BLaER1 treated with 17β-estradiol and CSF1 and Interleukin-3, amounts not matched to agents 10 nM and 100 nM (cell line): ENCODE data around the gene WNT11.

Experiments used
- H3K27ac ChIP-seq, 11 experiments: shearing (Covaris generic); formaldehyde crosslinking; 2 replicates each; pipeline ENCODE4 v1.8.1; 2022
- H3K27me3 ChIP-seq, 11 experiments: shearing (Covaris generic); formaldehyde crosslinking; 2 replicates each; pipeline ENCODE4 v1.8.1; 2022
- H3K36me3 ChIP-seq, 11 experiments: shearing (Covaris generic); formaldehyde crosslinking; 2 replicates each; pipeline ENCODE4 v1.8.1; 2022
- H3K4me1 ChIP-seq, 10 experiments: shearing (Covaris generic); formaldehyde crosslinking; 2 replicates each; pipeline ENCODE4 v1.8.1; 2022
- H3K4me2 ChIP-seq, 11 experiments: shearing (Covaris generic); formaldehyde crosslinking; 2 replicates each; pipeline ENCODE4 v1.8.1; 2022
- H3K4me3 ChIP-seq, 10 experiments: shearing (Covaris generic); formaldehyde crosslinking; 2 replicates each; pipeline ENCODE4 v1.8.1; 2022
- H3K9ac ChIP-seq, 11 experiments: shearing (Covaris generic); formaldehyde crosslinking; 2 replicates each; pipeline ENCODE4 v1.8.1; 2022
- H3K9me3 ChIP-seq, 11 experiments: shearing (Covaris generic); formaldehyde crosslinking; replicated peaks in 1 of 11; 2 replicates each; pipeline ENCODE4 v1.8.1; 2022
- H4K20me1 ChIP-seq, 11 experiments: shearing (Covaris generic); formaldehyde crosslinking; 2 replicates each; pipeline ENCODE4 v1.8.1; 2022
- Cebpa-rat ChIP-seq, 11 experiments: shearing (Covaris generic); IDR thresholded peaks; 2 replicates each; pipeline ENCODE4 v1.8.1; 2022

Gene WNT11

DNA sequence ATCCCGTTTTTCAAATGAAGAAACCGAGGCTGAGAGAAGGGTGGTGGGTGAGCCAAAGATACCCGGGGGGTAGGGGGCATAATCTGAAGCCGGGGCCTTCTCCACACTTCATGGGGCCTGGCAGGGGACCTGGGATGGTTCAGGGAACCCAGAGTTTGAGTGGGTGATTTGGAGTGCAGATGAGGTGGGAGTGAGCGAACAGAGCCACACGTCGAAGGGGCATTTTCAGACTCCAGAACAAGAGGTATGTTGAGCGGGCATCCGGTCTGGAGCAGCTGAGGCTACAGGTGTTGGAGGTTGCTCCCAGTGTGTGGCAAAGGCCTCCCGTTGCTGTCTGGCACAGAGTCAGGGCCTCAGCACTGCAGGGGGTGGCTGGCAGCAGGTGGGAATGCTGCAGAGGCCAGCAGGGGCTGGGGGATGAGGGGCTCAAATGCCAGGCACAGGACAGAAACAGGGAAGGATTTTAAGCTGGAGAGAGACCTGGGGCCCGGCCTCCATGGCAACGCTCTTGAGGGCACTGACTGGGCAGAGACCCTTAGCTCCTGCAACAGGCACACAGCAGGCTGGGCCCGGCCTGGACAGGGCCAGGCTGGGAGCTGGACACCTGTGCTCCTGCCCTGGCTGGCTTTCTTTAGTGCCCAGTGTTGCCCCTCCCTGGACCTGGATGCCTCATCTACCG is 46.2 kb downstream of the WNT11 start:
- Histone ChIP-seq H3K36me3 (no peaks in the 10 kb centered on the region), H3K9me3 (no peaks in the 10 kb centered on the region), H4K20me1 (no peaks in the 10 kb centered on the region; a peak in 1 of 22 replicates), H3K4me2 (no peak overlapping the region), H3K4me3 (no peak overlapping the region), H3K9ac (no peak overlapping the region), H3K4me1 (0 out of 20 replicates have a peak, but pooled peaks cover 0 to 5% (median 0%) of the 10 kb centered on the region in 10 experiments), H3K27me3 (no peaks in the 10 kb centered on the region), H3K27ac (no peak overlapping the region)
- no peak for TF ChIP-seq Cebpa-rat (IDR thresholded peaks at IDR 0.05)

DNA sequence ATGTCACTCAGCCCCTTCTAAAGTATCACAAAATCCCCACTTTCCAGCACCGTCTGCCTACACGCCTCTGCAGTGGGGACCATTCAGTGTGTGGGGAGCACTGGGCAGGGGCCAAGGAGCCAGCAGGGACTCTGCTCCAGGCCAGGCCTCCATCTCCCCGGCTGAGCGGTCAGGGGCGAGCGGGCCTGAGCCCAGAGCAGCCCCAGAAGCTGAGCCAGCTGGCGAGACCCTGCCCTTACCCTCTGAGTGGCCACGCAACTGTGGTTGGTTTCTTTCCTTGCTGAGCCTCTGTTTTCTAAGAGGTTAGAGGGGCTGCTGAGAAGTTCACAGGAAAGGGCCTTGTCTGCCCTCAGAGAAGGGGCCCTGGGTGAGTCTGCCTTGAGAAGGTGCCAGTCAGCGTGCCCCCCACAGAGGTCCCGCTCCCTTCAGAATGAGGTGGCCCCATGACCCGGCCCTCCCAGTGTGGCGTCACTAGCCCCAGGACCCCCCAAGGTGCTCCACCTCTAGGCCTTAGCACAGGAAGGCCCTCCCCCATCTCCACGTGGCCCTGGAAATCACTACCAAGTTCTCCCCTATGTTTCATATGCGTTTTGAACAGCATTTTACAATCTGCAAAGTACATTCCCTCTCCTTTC is 46.9 kb downstream of the WNT11 start:
- Histone ChIP-seq H3K36me3 (no peaks in the 10 kb centered on the region), H3K9me3 (no peaks in the 10 kb centered on the region), H3K27me3 (no peaks in the 10 kb centered on the region), H3K27ac (no peak overlapping the region), H3K4me1 (0 out of 20 replicates have a peak, but pooled peaks cover 0 to 5% (median 0%) of the 10 kb centered on the region in 10 experiments), H3K4me3 (no peak overlapping the region), H4K20me1 (no peaks in the 10 kb centered on the region; a peak in 1 of 22 replicates), H3K9ac (no peak overlapping the region), H3K4me2 (no peak overlapping the region)
- TF ChIP-seq Cebpa-rat (IDR thresholded peaks at IDR 0.05), result no peak

DNA sequence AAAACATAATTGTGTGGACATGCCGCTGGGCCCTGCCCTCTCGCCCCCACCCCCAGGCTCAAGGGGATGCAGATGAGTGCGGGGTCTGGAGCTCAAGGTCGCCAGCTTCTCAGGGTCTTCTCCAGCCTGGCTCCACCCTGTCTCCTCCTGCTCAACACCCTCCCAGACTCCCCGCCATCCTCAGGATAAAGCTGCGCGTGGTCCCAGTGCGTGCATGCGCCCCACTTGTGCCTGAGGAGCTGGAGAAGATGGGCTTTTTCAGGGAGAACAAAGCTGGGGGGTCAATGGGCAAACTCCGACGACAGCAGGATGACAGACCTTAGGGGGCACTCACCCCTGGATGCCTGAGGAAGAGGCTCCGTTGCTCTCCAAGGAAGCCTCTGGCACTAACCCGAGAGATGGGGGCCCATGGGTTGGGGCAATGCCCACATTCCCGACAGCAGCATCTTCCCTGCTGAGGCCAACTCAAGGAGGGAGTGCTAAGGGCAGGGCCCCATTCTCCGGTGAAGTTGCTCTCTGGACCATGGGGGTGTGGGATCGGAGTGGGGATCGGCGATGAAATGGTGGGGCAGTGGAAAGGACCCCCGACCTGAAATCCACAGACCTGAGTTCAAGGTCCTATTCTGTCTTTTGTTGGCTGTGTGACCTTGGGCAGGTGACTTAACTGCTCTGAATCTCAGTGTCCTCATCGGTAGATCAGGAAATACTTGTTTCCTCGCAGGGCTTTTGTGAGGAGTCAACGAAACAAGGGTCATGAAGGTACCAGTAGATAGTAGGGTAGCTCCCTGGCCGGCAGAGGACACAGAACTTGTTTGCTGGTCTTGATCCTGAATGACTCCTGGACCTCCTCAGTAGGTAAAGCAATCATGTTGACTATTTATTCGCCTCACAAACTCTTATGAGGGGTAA is 47.7 kb downstream of the WNT11 start:
- Histone ChIP-seq H3K27me3 (no peaks in the 10 kb centered on the region), H3K36me3 (no peaks in the 10 kb centered on the region), H4K20me1 (no peaks in the 10 kb centered on the region; a peak in 1 of 22 replicates)

DNA sequence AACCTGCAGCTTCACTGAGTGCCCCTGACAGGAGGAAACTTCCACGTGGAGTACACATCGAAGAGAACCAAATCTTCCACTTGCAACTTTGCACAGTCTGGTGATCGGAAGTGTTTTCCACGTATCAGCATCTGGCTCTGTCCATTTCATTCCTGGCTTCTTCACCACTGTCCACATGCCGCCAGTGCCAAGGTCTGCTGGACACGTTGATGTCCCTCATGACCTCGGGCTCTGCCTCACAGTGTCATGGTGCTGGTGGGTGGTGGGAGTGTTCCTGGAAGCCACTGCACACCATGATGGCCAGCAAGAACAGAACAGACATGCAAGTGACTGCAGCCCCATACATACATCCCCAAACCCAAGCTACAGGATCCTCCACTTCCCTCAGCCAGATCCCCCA is 48.4 kb downstream of the WNT11 start:
- no peaks in the 10 kb centered on the region for H3K36me3 ChIP-seq
- H3K4me3 ChIP-seq, result no peak overlapping the region
- peaks cover 4 to 10% (median 8%) of the 10 kb centered on the region in 10 experiments for H3K4me1 ChIP-seq
- H3K4me2 ChIP-seq, result no peak overlapping the region
- no peaks in the 10 kb centered on the region for H3K9me3 ChIP-seq
- peaks cover 0 to 4% (median 0%) of the 10 kb centered on the region in 11 experiments; a peak in 1 of 22 replicates for H3K27me3 ChIP-seq
- no peaks in the 10 kb centered on the region; a peak in 1 of 22 replicates for H4K20me1 ChIP-seq
- H3K27ac ChIP-seq, result no peak overlapping the region
- no peak overlapping the region for H3K9ac ChIP-seq
- no peak for TF ChIP-seq Cebpa-rat (IDR thresholded peaks at IDR 0.05)

More for the DNA sequence above, 47.7 kb downstream of the WNT11 start:
- Histone ChIP-seq H3K4me2 (no peak overlapping the region), H3K9me3 (no peaks in the 10 kb centered on the region), H3K4me3 (no peak overlapping the region), H3K9ac (no peak overlapping the region), H3K4me1 (peaks cover 0 to 5% (median under 1%) of the 10 kb centered on the region in 10 experiments; a peak in 5 of 20 replicates), H3K27ac (no peak overlapping the region)
- no peak for TF ChIP-seq Cebpa-rat (IDR thresholded peaks at IDR 0.05)

DNA sequence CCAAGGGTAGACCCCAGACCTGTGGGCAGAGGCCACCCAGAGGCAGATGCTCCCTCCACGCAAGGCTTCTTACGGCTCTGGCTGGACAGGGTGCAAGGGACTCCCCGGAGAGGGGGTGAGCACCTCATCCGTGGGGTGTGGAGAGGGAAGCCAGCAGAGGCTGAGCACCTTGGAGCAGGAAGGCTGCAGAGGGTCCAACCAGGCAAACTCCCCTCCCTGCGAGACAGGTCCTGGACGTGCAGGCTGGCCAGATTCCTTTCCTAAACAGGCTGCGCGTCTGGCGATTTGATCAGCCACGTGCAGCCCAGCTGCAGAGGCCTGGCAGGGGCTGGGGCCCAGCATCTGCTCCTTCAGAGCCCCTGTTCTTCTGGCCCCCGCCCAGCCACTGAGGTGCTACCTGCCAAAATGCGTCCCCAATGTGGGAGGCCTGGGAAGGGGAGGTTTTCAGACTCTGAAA is 49.3 kb downstream of the WNT11 start:
- H3K27ac ChIP-seq, result no peak overlapping the region
- peaks cover 0 to 9% (median 0%) of the 10 kb centered on the region in 11 experiments; a peak in 1 of 22 replicates for H3K27me3 ChIP-seq
- H3K4me3 ChIP-seq, result no peak overlapping the region
- TF ChIP-seq Cebpa-rat (IDR thresholded peaks at IDR 0.05), result no peak
- no peaks in the 10 kb centered on the region for H3K9me3 ChIP-seq
- no peak overlapping the region for H3K4me2 ChIP-seq
- peaks cover 10 to 19% (median 15%) of the 10 kb centered on the region in 10 experiments for H3K4me1 ChIP-seq
- no peaks in the 10 kb centered on the region; a peak in 1 of 22 replicates for H4K20me1 ChIP-seq
- H3K9ac ChIP-seq, result no peak overlapping the region
- H3K36me3 ChIP-seq, result no peaks in the 10 kb centered on the region

DNA sequence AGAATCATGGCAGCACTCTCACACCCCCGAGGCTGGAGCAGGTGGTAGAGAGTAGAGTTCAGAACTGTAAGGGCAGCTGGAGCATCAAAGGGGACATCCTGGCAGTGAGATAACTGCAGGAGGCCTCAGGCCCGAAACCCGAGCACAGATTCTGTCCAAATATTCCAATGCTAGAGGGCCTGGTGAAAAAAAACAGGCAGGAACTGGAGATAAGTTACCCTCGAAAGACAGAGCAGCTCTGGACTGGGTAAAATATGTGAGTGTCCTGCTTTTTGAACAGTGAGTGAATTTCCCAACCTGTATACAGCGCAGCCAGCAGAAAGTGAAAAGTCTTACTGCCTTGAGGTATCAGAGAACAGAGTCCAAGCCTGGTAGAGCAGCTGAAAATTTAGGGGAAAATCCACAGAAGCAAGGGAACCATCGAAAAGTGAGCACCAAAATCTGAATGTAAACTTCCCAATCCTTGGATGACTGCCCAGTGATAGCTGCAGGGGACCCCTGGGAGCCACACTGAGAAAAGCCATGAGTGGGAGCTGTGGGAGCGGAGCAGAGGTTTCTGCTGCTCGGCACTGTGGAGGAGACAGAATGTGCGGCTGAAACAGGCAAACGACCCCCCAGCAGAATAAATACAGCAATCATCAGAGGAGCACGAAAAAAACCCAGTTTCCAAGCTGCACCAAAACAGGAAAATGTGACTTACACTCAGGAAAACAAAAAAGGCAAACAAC is 50.6 kb downstream of the WNT11 start:
- H3K27ac ChIP-seq, result no peak overlapping the region
- TF ChIP-seq Cebpa-rat (IDR thresholded peaks at IDR 0.05), result no peak
- H3K4me2 ChIP-seq, result no peak overlapping the region
- no peaks in the 10 kb centered on the region for H3K9me3 ChIP-seq
- H3K36me3 ChIP-seq, result no peaks in the 10 kb centered on the region
- H3K4me3 ChIP-seq, result no peak overlapping the region
- peaks cover 10 to 24% (median 18%) of the 10 kb centered on the region in 10 experiments for H3K4me1 ChIP-seq
- H3K27me3 ChIP-seq, result peaks cover 0 to 9% (median 0%) of the 10 kb centered on the region in 11 experiments; a peak in 1 of 22 replicates
- no peaks in the 10 kb centered on the region; a peak in 1 of 22 replicates for H4K20me1 ChIP-seq
- no peak overlapping the region for H3K9ac ChIP-seq

DNA sequence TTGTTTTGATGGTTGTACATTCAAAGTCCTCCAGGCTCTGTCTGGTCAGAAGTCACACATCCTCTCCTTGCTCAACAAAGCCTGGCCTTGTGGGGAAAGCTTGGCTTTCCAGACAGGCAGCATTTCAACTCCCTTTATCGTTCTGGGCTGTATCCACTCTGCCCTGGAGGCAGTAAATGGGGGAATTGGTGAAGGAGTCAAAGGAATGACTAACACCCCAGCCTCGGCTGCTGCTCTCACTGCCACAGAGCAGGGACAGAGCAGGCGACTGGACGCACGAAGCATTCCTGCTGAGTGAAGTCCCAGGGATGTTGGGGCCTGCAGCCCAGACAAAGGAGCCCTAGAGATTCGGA is 52.8 kb downstream of the WNT11 start:
- no peaks in the 10 kb centered on the region for H3K9me3 ChIP-seq
- no peak for TF ChIP-seq Cebpa-rat (IDR thresholded peaks at IDR 0.05)
- no peaks in the 10 kb centered on the region; a peak in 1 of 22 replicates for H4K20me1 ChIP-seq
- peaks cover 0 to 9% (median 0%) of the 10 kb centered on the region in 11 experiments; a peak in 1 of 22 replicates for H3K27me3 ChIP-seq
- peaks cover 10 to 24% (median 18%) of the 10 kb centered on the region in 10 experiments for H3K4me1 ChIP-seq
- H3K27ac ChIP-seq, result no peak overlapping the region
- H3K9ac ChIP-seq, result no peak overlapping the region
- no peaks in the 10 kb centered on the region for H3K36me3 ChIP-seq
- no peak overlapping the region for H3K4me3 ChIP-seq
- H3K4me2 ChIP-seq, result peak overlapping the region in 10 of 11 experiments; percentile 85 to 98 (median 92); a peak in 17 of 22 replicates

DNA sequence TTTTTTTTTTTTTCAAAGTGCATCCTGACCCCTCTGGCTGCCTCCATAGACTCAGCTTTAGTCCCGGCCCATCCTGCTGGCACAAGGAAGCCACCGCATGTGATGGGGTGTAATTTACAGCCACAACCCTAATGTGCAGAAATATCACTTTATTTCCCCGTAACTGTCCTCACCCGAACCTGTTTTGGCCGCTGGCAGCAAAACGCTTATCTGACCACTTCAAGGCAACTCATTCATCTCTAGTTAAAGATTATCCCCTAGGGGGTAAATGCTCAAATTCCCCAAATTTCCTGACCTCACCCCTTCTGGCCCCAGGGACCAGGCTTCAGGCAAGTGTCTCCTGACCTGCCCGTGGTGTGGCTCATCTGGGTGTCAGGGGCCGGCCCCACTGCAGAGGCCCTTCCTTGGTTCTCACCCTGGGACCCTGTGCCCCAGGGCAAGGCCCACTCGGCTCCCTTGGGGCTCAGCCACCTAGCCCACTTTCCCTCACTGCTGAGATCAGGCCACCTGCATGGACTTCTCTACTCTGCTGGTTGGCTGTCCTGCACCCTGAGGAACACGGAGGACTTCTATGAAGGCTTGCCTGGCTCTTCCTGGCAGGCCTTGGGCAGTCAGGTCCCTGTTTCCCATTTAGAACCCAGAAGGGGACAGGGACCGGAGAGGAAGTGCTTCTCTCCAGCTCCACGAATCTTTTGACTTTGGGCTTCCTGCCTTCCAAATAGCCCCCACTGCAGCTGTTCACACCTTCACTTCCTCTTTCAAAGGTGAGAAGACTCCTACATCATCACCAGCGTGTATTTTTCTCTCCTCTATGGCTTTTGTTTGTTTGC is 53.3 kb downstream of the WNT11 start:
- peak overlapping the region; percentile 51 to 70 (median 57) for H3K4me3 ChIP-seq
- H3K4me2 ChIP-seq, result peak overlapping the region; percentile 85 to 98 (median 94)
- no peaks in the 10 kb centered on the region for H3K9me3 ChIP-seq
- no peaks in the 10 kb centered on the region; a peak in 1 of 22 replicates for H4K20me1 ChIP-seq
- no peak overlapping the region for H3K27ac ChIP-seq
- H3K4me1 ChIP-seq, result peaks cover 10 to 24% (median 18%) of the 10 kb centered on the region in 10 experiments
- H3K27me3 ChIP-seq, result peaks cover 0 to 9% (median 0%) of the 10 kb centered on the region in 11 experiments; a peak in 1 of 22 replicates
- TF ChIP-seq Cebpa-rat (IDR thresholded peaks at IDR 0.05), result no peak
- peak overlapping the region; percentile 52 to 76 (median 68) for H3K9ac ChIP-seq
- no peaks in the 10 kb centered on the region for H3K36me3 ChIP-seq
